ENCODE measurements around the gene C10orf105. TPM values are rescaled to one million over a fixed set of nuclear protein-coding genes. Genes with fewer than 3 reads are reported as not detected.

The C10orf105 gene
- total RNA-seq, 2 experiments from 2014 or later = 0.25 to 0.36 TPM

- CTCF ChIA-PET = interaction anchor here (2.5 kb wide), 1 partner anchor 80 kb away, joined by 9 read pairs; the partner anchor contains the start of gene VSIR
- Histone ChIP-seq H3K27me3 (ENCODE audit: control insufficient read depth in 1 of 2, insufficient read depth in 2 of 2, low read length in 2 of 2) (no peaks in the 10 kb centered on the region), H3K27ac (ENCODE audit: low read depth in 1 of 2, low read length in 2 of 2) (no peak overlapping the region), H3K36me3 (ENCODE audit: insufficient read depth, low read length) (no peaks in the 10 kb centered on the region), H3K9me3 (ENCODE audit: control insufficient read depth in 1 of 2, insufficient read depth in 1 of 2, low read length in 2 of 2) (peaks cover 0 to 22% of the 10 kb centered on the region in 2 experiments), H3K4me1 (ENCODE audit: insufficient read depth, low read length) (peaks cover 47% of the 10 kb centered on the region), H3K4me3 (ENCODE audit: low read length) (no peak overlapping the region)
- POLR2A ChIA-PET = interaction anchor here (1.6 kb wide), 1 partner anchor 80 kb away, joined by 9 read pairs; the partner anchor contains the start of gene VSIR
- ATAC-seq (ENCODE audit: poor library complexity) (no peak), DNase-seq (no peak)
- H3K27me3 Mint-ChIP-seq = no peaks in the 10 kb centered on the region
- intact Hi-C loops (cut with DNase I, micrococcal nuclease) = no loop called here
- no peak for TF ChIP-seq CTCF (IDR thresholded peaks at IDR 0.05)
- no peaks in the 10 kb centered on the region for H3K36me3 Mint-ChIP-seq (ENCODE audit: low read depth)
- no peaks in the 10 kb centered on the region for H3K9me3 Mint-ChIP-seq
- H3K4me3 Mint-ChIP-seq = no peak overlapping the region
- peak overlapping the region; percentile 63 for H3K27ac Mint-ChIP-seq
- H3K4me1 Mint-ChIP-seq (ENCODE audit: low read depth) = peaks cover 25% of the 10 kb centered on the region
These were observed 26.2 kb downstream of the C10orf105 start for GRCh38 chr10:71693377-71693776.

GRCh38 chr10:71692598-71693306 is 26.8 kb downstream of the C10orf105 start:
- Mint-ChIP-seq H3K9me3 (peaks cover 3% of the 10 kb centered on the region), H3K4me1 (ENCODE audit: low read depth) (peaks cover 24% of the 10 kb centered on the region), H3K4me3 (no peak overlapping the region), H3K27me3 (no peaks in the 10 kb centered on the region), H3K36me3 (ENCODE audit: low read depth) (no peaks in the 10 kb centered on the region), H3K27ac (no peak overlapping the region)
- DNase-seq (no peak), ATAC-seq (ENCODE audit: poor library complexity) (no peak)
- no peak overlapping the region for H3K4me3 ChIP-seq (ENCODE audit: low read length)
- no peaks in the 10 kb centered on the region for H3K36me3 ChIP-seq (ENCODE audit: insufficient read depth, low read length)
- H3K4me1 ChIP-seq (ENCODE audit: insufficient read depth, low read length) = peaks cover 43% of the 10 kb centered on the region
- H3K27me3 ChIP-seq (ENCODE audit: control insufficient read depth in 1 of 2, insufficient read depth in 2 of 2, low read length in 2 of 2) = no peaks in the 10 kb centered on the region
- no peak for TF ChIP-seq CTCF (IDR thresholded peaks at IDR 0.05)
- ChIA-PET POLR2A (no interaction called here), CTCF (interaction anchor here (2.5 kb wide), 1 partner anchor 81 kb away, joined by 9 read pairs; the partner anchor contains the start of gene VSIR)
- intact Hi-C loops (cut with DNase I, micrococcal nuclease) = no loop called here
- no peak overlapping the region for H3K27ac ChIP-seq (ENCODE audit: low read depth in 1 of 2, low read length in 2 of 2)
- H3K9me3 ChIP-seq (ENCODE audit: control insufficient read depth in 1 of 2, insufficient read depth in 1 of 2, low read length in 2 of 2) = peaks cover 0 to 28% of the 10 kb centered on the region in 2 experiments

- H3K27me3 ChIP-seq (ENCODE audit: control insufficient read depth in 1 of 2, insufficient read depth in 2 of 2, low read length in 2 of 2) = no peaks in the 10 kb centered on the region
- Mint-ChIP-seq H3K9me3 (peaks cover 3% of the 10 kb centered on the region), H3K36me3 (ENCODE audit: low read depth) (no peaks in the 10 kb centered on the region), H3K27ac (no peak overlapping the region), H3K4me1 (ENCODE audit: low read depth) (peaks cover 17% of the 10 kb centered on the region), H3K4me3 (no peak overlapping the region), H3K27me3 (no peaks in the 10 kb centered on the region)
- H3K27ac ChIP-seq (ENCODE audit: low read depth in 1 of 2, low read length in 2 of 2) = no peak overlapping the region
- H3K9me3 ChIP-seq (ENCODE audit: control insufficient read depth in 1 of 2, insufficient read depth in 1 of 2, low read length in 2 of 2) = peaks cover 0 to 38% of the 10 kb centered on the region in 2 experiments
- intact Hi-C loops (cut with DNase I, micrococcal nuclease) = no loop called here
- POLR2A ChIA-PET = no interaction called here
- H3K36me3 ChIP-seq (ENCODE audit: insufficient read depth, low read length) = no peaks in the 10 kb centered on the region
- TF ChIP-seq CTCF (IDR thresholded peaks at IDR 0.05) = no peak
- no peak for DNase-seq
- peaks cover 29% of the 10 kb centered on the region for H3K4me1 ChIP-seq (ENCODE audit: insufficient read depth, low read length)
- ATAC-seq (ENCODE audit: poor library complexity) = no peak
- CTCF ChIA-PET = no interaction called here
- H3K4me3 ChIP-seq (ENCODE audit: low read length) = no peak overlapping the region
These were observed 28.2 kb downstream of the C10orf105 start for GRCh38 chr10:71691405-71691804.
